NOMO-1 treated with DMSO at 0.1 percent for 48 hours (cell line): Measurements from ENCODE around the gene CAMK1D.

ENCODE experiments used
- DNase-seq: peaks from one replicate; lab custom pipeline; 2025; ENCODE audit not compliant: unreplicated experiment; lab: John Stamatoyannopoulos, UW

Gene CAMK1D

GRCh38 chr10:12872577-12872976 lies 523.2 kb downstream of the CAMK1D start:
- DNase-seq = no peak

GRCh38 chr10:12873172-12873571 lies 523.8 kb downstream of the CAMK1D start:
- no peak for DNase-seq

GRCh38 chr10:12874501-12874900 lies 525.2 kb downstream of the CAMK1D start:
- DNase-seq = no peak

- no peak for DNase-seq
Measured at GRCh38 chr10:12875100-12875499, 525.8 kb downstream of the CAMK1D start.

- no peak for DNase-seq
Measured at GRCh38 chr10:12876266-12876665, 526.9 kb downstream of the CAMK1D start.

- DNase-seq = no peak
Measured at GRCh38 chr10:12877150-12877549, 527.8 kb downstream of the CAMK1D start.

GRCh38 chr10:12880423-12880822 lies 531.1 kb downstream of the CAMK1D start:
- no peak for DNase-seq

GRCh38 chr10:12884851-12885250 lies 535.5 kb downstream of the CAMK1D start:
- DNase-seq = no peak
